GM18505 (cell line): ENCODE measurements around the gene OPCML.

Experiments used
- ATAC-seq: cut with Tn5 transposase; IDR thresholded peaks from one replicate; pipeline ENCODE4 v1.9.1; 2021; ENCODE audit not compliant: unreplicated experiment
- POLR2A ChIP-seq: IDR thresholded peaks from 4 replicates; pipeline ENCODE4 v1.6.1; 2011; ENCODE audit warnings: borderline replicate concordance; ENCODE audit not compliant: insufficient read depth, insufficient read length; ENCODE audit errors: extremely low read depth

OPCML gene

GRCh38 chr11:132846075-132846474 is 686.2 kb downstream of the OPCML start:
- ATAC-seq, result no peak

GRCh38 chr11:132844956-132845696 is 687.2 kb downstream of the OPCML start:
- no peak for TF ChIP-seq POLR2A
- no peak for ATAC-seq

More at GRCh38 chr11:132846075-132846474, 686.2 kb downstream of the OPCML start:
- TF ChIP-seq POLR2A, result no peak

- TF ChIP-seq POLR2A, result no peak
- no peak for ATAC-seq
Measured at GRCh38 chr11:132840660-132841059, 691.6 kb downstream of the OPCML start.

- no peak for ATAC-seq
- TF ChIP-seq POLR2A, result no peak
Measured at GRCh38 chr11:132840191-132840590, 692.1 kb downstream of the OPCML start.

GRCh38 chr11:132839236-132839945 is 692.9 kb downstream of the OPCML start:
- TF ChIP-seq POLR2A, result no peak
- ATAC-seq, result no peak

GRCh38 chr11:132838627-132839026 is 693.7 kb downstream of the OPCML start:
- no peak for TF ChIP-seq POLR2A
- ATAC-seq, result no peak

- no peak for TF ChIP-seq POLR2A
Measured at GRCh38 chr11:132831272-132831671, 701.0 kb downstream of the OPCML start.

GRCh38 chr11:132824642-132825041 is 707.7 kb downstream of the OPCML start:
- no peak for TF ChIP-seq POLR2A

More at GRCh38 chr11:132831272-132831671, 701.0 kb downstream of the OPCML start:
- no peak for ATAC-seq

GRCh38 chr11:132822276-132822675 is 710.0 kb downstream of the OPCML start:
- TF ChIP-seq POLR2A, result no peak
- ATAC-seq, result no peak

More at GRCh38 chr11:132824642-132825041, 707.7 kb downstream of the OPCML start:
- ATAC-seq, result no peak

- no peak for ATAC-seq
- TF ChIP-seq POLR2A, result no peak
Measured at GRCh38 chr11:132821499-132821898, 710.8 kb downstream of the OPCML start.

- no peak for TF ChIP-seq POLR2A
- ATAC-seq, result no peak
Measured at GRCh38 chr11:132821014-132821413, 711.3 kb downstream of the OPCML start.

- ATAC-seq, result no peak
- no peak for TF ChIP-seq POLR2A
Measured at GRCh38 chr11:132818951-132819350, 713.4 kb downstream of the OPCML start.

- no peak for TF ChIP-seq POLR2A
- ATAC-seq, result no peak
Measured at GRCh38 chr11:132817387-132817786, 714.9 kb downstream of the OPCML start.

- no peak for ATAC-seq
Measured at GRCh38 chr11:132814410-132814809, 717.9 kb downstream of the OPCML start.

More at GRCh38 chr11:132814410-132814809, 717.9 kb downstream of the OPCML start:
- no peak for TF ChIP-seq POLR2A
